GM12878 (cell line): ENCODE data around the gene CHCHD6.

ENCODE experiments used
- BMI1 ChIP-seq: fragments of 450-650 bp; IDR thresholded peaks from 2 replicates; pipeline ENCODE4 v1.6.1; 2016; ENCODE audit warnings: mild to moderate bottlenecking, moderate library complexity, borderline replicate concordance
- CBX3 ChIP-seq: fragments of 200-600 bp; sonication (generic); IDR thresholded peaks from 2 replicates; pipeline ENCODE4 v1.6.1; 2016; ENCODE audit warnings: low read depth, borderline replicate concordance
- CREB1 ChIP-seq: IDR thresholded peaks from 2 replicates; pipeline ENCODE4 v1.6.1; 2012; ENCODE audit warnings: low read depth, mild to moderate bottlenecking, inconsistent platforms
- CTCF ChIP-seq, 3 experiments: IDR thresholded peaks in 2 of 3; conservative IDR thresholded peaks in 1 of 3; 2 replicates each; pipeline ENCODE4 v1.5.1; 2011; ENCODE audit warnings: low read depth in 3 of 3, low read length in 3 of 3, mild to moderate bottlenecking in 3 of 3, control low read depth in 2 of 3, moderate library complexity in 2 of 3, inconsistent platforms in 1 of 3, mixed read lengths in 1 of 3; ENCODE audit not compliant: control insufficient read depth in 2 of 3, insufficient read depth in 1 of 3; ENCODE audit errors: extremely low read depth in 1 of 3
- JUNB ChIP-seq: IDR thresholded peaks from 2 replicates; pipeline ENCODE4 v1.6.1; 2016; ENCODE audit warnings: antibody characterized with exemption, mild to moderate bottlenecking
- MXI1 ChIP-seq: fragments of 150-350 bp; IDR thresholded peaks from 2 replicates; pipeline ENCODE4 v1.6.1; 2011; ENCODE audit warnings: low read depth, mild to moderate bottlenecking, inconsistent platforms, low read length, improper control_type of control experiment
- SREBF2 ChIP-seq: IDR thresholded peaks from 2 replicates; pipeline ENCODE4 v1.6.1; 2012; ENCODE audit warnings: mild to moderate bottlenecking, low read length

GRCh38 chr3:126765187-126766069, 61.4 kb downstream of the CHCHD6 start:
- TF ChIP-seq CTCF (IDR thresholded peaks at IDR 0.05 in 2 of 3, conservative IDR thresholded peaks at IDR 0.05 in 1 of 3; ENCODE audit: control insufficient read depth in 2 of 3, extremely low read depth in 1 of 3, insufficient read depth in 1 of 3, low read depth in 3 of 3, low read length in 3 of 3): no peak
- no peak for TF ChIP-seq MXI1
- TF ChIP-seq BMI1: no peak
- no peak for TF ChIP-seq SREBF2
- no peak for TF ChIP-seq JUNB
- TF ChIP-seq CREB1: no peak
- no peak for TF ChIP-seq CBX3
